Measurements from ENCODE around the gene KRTAP29-1.

- no peak for TF ChIP-seq EGR1 (IDR thresholded peaks at IDR 0.05)
- no peak for TF ChIP-seq TEAD4 (IDR thresholded peaks at IDR 0.05)
- no peak for TF ChIP-seq CEBPB (IDR thresholded peaks at IDR 0.05)
- no peak for TF ChIP-seq MAX (IDR thresholded peaks at IDR 0.05)
- no peak for TF ChIP-seq REST (IDR thresholded peaks at IDR 0.05; ENCODE audit: low read depth)
- TF ChIP-seq RAD21 (IDR thresholded peaks at IDR 0.05; ENCODE audit: low read depth), result no peak
- TF ChIP-seq EP300 (IDR thresholded peaks at IDR 0.05; ENCODE audit: borderline replicate concordance), result no peak
- no peak for TF ChIP-seq FOXM1 (IDR thresholded peaks at IDR 0.05; ENCODE audit: borderline replicate concordance, low read depth)
- no peak for TF ChIP-seq TAF1 (IDR thresholded peaks at IDR 0.05; ENCODE audit: low read depth)
- no peak for TF ChIP-seq CREB1 (IDR thresholded peaks at IDR 0.05; ENCODE audit: low read depth)
- TF ChIP-seq TCF12 (IDR thresholded peaks at IDR 0.05; ENCODE audit: low read depth), result no peak
These were observed 37.8 kb upstream of the KRTAP29-1 start for GRCh38 chr17:41340494-41340893.
